B cell (primary cell): ENCODE data around the gene SLC28A3.

Experiments
- CTCF ChIP-seq: fragments of 200-600 bp; IDR thresholded peaks from one replicate; pipeline ENCODE4 v1.8.0; 2022; ENCODE audit warnings: antibody characterized with exemption, mild to moderate bottlenecking
- EZH2 ChIP-seq: IDR thresholded peaks from 2 replicates; pipeline ENCODE4 v1.6.1; 2012; ENCODE audit warnings: borderline replicate concordance, low read depth, mild to moderate bottlenecking, moderate library complexity, low read length; ENCODE audit not compliant: insufficient read depth, poor library complexity, severe bottlenecking

- TF ChIP-seq CTCF (no peak), EZH2 (no peak)
These were observed 23.0 kb downstream of the SLC28A3 start for GRCh38 chr9:84317563-84317962.
